ENCODE results near the gene DDX31. TPM values are rescaled to one million over a fixed set of nuclear protein-coding genes. Genes with fewer than 3 reads are reported as not detected.
"Not testable (repeated sequence)": the region's sequence is repeated elsewhere in the genome, so short reads cannot be mapped to it uniquely, and the experiment has no call there.

The DDX31 gene
- total RNA-seq, result 3.8 TPM
- long read RNA-seq, full-length matches to known transcripts, result 3 of 6 reads
- long read RNA-seq, partial matches to known transcripts, result 0 of 6 reads
- long read RNA-seq, other reads (novel, unspliced or antisense), result 3 of 6 reads

DNA sequence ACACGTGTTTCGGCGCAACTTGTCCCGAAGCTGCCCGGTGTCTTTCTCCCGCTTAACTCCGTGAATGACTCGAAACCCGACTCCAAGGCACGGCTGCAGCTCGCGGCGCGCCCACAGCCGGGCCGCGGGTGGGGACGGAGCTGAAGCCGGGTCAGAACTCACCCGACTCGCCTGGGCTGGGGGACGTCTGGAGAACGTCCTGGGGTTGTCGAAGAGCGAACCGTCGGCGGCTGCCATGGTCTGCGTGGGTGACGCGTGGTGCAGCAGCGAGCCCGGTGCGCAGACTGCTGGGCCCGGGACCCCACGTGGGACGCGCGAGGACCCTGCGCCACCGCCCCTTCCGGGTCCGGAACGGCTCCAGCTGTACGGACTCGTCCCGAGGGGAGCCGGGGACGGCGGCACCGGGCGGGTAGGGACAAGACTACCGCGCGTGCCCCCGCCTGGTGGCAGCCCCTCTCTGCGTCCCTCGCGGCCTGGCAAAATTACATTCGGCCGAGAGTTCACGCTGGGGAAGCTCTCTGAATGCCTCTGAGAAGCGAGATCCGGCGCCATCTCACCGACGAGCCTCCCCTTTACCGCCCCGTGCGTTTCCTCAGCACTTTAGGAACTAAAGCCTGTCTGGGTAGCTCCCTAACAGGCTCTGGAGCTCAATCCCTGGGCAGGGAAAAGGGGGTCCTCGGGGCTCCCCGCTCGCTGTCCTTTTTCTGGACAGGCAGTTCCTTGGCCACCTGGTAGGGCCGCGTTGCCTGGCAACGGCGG lies at the start of gene DDX31:
TSS of gene DDX31 (minus strand) at position 286 of the 759 bp plus-strand sequence. CDS start at position 237, 49 bp downstream.
- DNase-seq, result peak; percentile 92
- ATAC-seq (ENCODE audit: poor library complexity), result peak; percentile 99
- intact Hi-C loops (cut with DNase I), result no loop called here

DNA sequence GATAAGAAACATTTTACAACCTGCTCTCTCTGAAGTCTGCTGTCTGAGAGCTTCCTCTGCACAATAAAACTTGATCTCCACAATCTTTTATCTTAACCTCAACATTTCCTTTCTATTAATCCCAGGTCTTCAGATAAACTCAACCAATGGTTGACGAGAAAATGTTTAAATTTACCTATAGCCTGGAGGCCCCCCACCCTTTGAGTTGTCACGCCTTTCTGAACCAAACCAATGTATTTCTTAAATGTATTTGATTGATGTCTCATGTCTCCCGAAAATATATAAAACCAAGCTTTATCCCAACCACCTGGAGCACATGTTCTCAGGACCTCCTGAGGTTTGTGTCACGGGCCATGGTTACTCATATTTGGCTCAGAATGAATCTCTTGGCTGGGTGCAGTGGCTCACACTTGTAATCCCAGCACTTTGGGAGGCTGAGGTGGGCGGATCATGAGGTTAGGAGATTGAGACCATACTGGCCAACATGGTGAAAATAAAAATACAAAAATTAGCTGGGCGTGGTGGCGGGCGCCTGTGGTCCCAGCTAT lies 48.7 kb upstream of the DDX31 start:
- intact Hi-C loops (cut with DNase I); ATAC-seq (ENCODE audit: poor library complexity); DNase-seq: not testable (repeated sequence)

DNA sequence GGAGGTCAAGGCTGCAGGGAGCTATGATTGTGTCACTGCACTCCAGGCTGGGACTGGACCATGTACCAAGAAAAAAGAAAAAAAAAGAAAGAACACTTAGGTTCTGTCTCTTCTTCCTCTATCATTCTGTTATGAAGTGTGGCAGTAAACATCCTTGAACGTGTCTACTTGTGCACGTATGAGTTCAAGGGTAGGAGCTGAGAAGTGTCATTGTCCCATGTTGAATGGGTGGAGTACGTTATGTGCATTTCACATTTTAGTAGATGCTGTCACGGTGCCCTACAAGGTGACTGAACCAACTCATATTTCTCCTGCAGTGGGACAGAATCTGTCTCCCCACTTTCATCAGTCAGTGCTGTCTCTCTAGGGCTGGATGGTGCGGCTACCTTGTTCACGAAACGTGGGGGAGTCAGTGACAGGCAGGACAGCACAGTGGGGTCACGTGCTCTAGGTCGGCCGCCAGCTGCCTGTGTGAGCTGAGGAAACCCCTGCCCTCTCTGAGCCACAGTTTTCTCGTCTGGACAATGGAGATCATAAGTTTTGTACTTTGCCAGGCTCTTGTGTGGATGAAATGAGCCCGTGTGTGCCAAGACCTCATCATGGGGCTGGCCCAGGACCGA lies 47.7 kb upstream of the DDX31 start:
- intact Hi-C loops (cut with DNase I), result no loop called here
- DNase-seq (no peak), ATAC-seq (ENCODE audit: poor library complexity) (no peak)

DNA sequence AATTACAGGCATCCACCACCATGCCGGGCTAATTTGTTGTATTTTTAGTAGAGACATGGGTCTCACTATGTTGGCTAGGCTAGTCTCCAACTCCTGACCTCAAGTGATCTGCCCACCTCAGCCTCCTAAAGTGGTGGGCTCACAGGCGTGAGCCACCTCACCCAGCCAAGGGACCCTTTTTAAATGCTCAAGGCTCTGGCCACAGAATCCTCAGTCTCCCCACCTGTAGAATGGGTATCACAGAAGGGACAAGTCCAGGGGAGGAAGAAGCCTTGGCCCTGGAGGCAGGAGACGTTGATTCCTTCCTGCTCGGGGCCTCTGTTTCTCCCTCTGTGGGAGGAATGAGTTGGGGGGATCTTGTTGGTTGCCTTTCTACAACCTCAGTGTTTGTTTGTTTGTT lies 46.2 kb upstream of the DDX31 start:
- intact Hi-C loops (cut with DNase I), result no loop called here
- DNase-seq, result no peak
- no peak for ATAC-seq (ENCODE audit: poor library complexity)

DNA sequence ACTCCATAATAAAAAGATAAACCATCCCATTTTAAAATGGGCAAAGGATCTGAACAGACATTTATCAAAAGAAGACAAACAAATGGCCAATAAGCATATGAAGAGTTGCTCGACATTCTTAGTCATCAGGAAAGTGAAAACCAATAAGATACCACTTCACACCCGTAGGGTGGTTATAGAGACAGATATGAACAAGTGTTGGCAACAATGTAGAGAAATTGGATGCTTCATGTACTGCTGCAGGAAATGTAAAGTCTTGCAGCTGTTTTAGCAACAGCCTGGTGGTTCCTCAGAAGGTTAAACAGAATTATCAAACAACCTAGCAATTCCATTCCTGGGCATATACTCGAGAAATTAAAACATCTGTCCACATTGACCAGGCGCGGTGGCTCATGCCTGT lies 43.0 kb upstream of the DDX31 start:
- no peak for ATAC-seq (ENCODE audit: poor library complexity)

DNA sequence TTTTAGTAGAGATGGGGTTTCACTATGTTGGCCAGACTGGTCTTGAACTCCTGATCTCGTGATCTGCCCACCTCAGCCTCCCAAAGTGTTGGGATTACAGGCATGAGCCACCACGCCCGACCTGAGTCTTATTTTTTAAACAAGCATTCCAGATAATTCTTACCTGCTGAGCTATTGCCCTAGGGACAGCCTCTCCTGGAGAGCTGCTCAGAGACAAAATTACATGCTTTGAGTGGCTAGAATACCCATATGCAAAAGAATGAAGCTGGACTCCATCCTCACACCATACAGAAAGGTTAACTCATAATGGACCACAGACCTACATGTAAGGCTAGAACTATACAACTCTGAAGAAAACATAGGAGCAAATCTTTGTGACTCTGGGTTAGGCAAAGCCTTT lies 42.1 kb upstream of the DDX31 start:
- intact Hi-C loops (cut with DNase I), result no loop called here
- ATAC-seq (ENCODE audit: poor library complexity), result no peak

More for the DNA sequence above, 43.0 kb upstream of the DDX31 start:
- intact Hi-C loops (cut with DNase I), result no loop called here
- no peak for DNase-seq

DNA sequence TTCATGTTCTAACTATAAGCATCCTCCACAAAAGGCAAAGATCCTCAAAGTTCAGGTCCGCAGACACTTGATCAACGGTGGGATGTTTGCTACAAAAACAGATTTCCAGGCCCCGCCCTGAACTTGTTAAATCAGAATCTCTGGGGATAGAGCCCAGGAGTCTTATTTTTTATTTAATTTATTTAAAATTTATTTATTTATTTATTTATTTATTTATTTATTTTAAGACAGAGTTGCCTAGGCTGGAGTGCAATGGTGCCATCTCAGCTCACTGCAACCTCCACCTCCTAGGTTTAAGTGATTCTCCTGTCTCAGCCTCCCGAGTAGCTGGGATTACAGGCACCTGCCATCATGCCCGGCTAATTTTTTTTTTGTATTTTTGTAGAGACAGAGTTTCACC lies 41.4 kb upstream of the DDX31 start:
- ATAC-seq (ENCODE audit: poor library complexity); DNase-seq; intact Hi-C loops (cut with DNase I): not testable (repeated sequence)

More for the DNA sequence above, 42.1 kb upstream of the DDX31 start:
- no peak for DNase-seq

DNA sequence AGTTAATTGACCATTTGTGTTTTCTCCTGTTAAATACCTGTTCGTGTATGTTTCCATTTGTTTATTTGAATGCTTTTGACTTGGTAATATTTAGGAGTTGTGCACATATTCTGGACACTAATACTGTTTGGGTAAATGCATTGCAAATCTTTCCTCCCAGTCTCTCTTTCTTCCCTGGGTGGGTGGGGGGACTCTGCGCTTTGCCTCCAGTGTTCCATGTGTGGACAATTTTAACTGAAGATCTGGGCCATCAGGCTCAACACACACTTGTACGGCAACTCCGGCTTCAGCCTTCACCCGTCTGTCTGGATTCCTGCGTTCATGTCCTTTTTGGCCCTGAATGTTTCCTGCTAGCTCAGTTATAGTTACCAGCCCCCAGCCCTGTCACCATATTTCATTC lies 40.5 kb upstream of the DDX31 start:
- ATAC-seq (ENCODE audit: poor library complexity), result no peak
- DNase-seq, result no peak
- intact Hi-C loops (cut with DNase I), result no loop called here

DNA sequence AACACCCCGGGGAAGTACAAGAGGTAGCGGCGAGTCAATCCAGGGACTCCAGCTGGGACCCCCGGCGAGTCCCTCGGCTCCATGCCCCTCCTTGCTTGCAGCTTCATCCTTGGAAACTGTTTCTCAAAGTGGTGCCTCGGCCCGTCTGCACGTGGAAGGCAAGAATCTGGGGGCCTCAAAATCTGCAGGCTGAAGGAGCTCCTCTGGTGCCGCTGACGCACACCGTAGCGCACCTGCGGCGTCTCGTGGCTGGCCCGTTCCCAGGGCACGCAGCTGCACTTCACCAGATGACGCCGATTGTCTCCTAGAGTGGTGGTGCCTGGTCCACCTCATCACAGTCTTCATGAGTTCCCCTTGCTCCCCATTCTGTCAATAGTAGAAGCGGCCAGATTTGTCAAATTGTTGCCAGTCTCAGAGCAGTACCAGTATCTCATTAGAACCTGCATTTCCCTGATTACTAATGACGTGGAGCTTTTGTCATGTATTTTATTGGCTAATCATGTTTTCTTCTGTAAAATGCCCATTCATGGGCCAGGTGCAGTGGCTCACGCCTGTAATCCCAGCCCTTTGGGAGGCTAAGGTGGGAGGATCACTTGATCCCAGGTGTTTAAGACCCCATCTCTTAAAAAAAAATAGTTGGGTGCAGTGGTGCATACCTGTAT lies 39.1 kb upstream of the DDX31 start:
- DNase-seq, result no peak
- no peak for ATAC-seq (ENCODE audit: poor library complexity)
- intact Hi-C loops (cut with DNase I), result no loop called here

DNA sequence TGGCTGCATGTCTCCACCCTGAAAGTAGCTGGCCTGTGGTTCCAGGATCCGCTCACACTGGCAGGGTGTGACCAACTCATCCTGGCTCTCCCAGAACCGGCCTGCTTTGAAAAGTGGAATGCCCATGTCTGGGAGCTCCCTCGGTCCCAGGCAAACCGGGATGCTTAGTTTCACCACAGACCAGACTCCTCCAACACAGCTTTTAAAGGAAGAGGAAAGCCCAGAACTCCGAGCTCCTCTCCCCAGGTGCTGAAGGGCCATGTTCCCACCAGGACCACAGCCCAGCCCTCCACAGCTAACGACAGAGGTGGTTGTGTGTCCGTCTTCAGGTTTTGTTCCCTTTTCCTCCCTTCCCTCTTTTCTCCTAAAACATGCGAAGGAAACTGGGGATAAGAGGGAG lies 38.5 kb upstream of the DDX31 start:
- intact Hi-C loops (cut with DNase I), result no loop called here
- no peak for ATAC-seq (ENCODE audit: poor library complexity)
- DNase-seq, result no peak

DNA sequence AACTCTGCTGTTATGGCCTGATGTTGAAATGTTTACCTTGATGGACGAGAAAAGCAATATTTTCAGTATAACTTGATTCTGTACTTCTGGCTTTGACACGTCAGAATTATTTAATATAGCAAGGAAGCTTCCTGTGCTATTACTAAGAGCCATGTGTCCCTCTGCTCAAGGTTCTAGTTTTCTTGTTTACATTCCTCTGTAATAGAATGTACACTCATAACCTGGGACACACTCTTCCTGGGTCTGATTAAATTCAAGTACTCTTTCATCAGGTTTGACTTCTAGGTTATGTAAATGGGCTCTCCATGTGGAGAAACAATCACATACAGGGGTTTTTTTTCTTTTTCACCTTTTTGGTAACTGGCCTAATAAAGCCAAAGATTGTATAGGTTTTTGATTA lies 33.6 kb upstream of the DDX31 start:
- intact Hi-C loops (cut with DNase I), result no loop called here
- ATAC-seq (ENCODE audit: poor library complexity), result no peak
- DNase-seq, result no peak

DNA sequence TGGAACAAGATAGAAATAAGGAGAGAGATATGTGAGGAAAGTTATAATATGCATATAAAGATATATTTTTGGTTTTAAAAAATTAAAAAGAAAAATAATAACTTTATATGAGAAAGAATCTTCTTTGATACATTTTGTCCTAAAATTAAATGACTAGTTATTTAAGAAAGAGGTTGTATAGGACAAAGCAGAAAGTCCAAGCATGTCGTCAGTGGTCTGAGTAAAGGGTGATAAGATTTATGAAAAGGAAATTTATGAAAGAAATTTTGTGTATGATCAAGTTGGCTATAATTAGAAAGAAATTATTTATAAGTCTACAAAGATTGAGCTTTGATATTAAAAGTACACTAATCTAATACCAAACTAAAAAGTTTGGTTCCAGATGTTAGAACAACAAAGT lies 32.5 kb upstream of the DDX31 start:
- no peak for ATAC-seq (ENCODE audit: poor library complexity)
- no peak for DNase-seq
- intact Hi-C loops (cut with DNase I), result no loop called here

DNA sequence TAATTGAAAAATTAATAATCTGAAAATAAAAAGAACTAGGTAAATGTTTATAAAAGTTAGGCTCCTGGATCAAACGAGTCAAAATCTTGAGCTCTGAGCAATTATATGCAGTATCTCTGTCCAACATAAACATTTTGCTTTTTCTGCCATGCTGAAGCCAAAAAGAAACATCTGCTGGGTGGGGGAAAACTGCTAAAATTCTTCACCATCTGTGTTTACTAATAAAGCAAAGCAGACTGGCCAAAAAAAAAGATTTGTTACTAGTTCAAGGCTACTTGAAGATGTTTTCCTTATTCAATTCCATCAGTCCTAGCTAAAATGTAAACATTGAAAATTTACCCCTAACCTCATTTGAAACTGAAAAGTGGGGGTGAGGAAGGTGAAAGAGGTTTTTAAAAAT lies 30.2 kb upstream of the DDX31 start:
- ATAC-seq (ENCODE audit: poor library complexity) (no peak), DNase-seq (no peak)
- intact Hi-C loops (cut with DNase I), result no loop called here

DNA sequence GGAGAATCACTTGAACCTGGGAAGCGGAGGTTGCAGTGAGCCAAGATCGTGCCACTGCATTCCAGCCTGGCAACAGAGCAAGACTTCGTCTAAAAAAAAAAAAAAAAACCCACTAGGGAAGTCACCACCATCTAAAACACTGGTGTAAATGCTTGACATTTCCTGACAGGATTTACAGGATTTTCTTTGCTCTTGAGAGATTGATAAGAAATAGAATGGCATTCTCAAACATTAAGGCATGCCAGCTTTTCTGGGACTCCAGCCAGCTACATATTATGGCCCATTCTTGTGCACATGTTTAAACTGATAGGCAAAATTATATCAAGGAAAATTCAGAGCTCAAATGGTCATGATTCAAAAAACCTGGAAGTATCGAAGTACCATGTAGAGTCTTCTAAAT lies 29.2 kb upstream of the DDX31 start:
- ATAC-seq (ENCODE audit: poor library complexity), result no peak
- no peak for DNase-seq
- intact Hi-C loops (cut with DNase I), result no loop called here

DNA sequence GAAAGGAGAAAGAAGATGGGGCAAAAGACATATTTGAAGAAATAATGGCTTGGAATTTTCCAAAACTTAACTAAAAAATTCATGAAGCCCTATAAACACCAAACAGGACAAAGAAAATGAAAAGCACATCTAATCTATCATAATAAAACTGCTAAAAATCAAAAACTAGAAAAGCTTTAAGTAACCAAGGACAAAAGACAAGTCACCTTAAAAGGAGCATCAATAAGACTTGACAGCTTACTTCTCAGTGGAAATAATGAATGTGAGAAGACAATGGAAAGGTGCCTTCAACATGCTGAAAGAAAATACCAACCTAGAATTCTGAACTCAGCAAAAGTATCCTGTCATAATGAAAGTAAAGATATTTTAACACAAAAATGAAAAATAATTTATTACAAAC lies 27.4 kb upstream of the DDX31 start:
- no peak for ATAC-seq (ENCODE audit: poor library complexity)
- no peak for DNase-seq
- intact Hi-C loops (cut with DNase I), result no loop called here

DNA sequence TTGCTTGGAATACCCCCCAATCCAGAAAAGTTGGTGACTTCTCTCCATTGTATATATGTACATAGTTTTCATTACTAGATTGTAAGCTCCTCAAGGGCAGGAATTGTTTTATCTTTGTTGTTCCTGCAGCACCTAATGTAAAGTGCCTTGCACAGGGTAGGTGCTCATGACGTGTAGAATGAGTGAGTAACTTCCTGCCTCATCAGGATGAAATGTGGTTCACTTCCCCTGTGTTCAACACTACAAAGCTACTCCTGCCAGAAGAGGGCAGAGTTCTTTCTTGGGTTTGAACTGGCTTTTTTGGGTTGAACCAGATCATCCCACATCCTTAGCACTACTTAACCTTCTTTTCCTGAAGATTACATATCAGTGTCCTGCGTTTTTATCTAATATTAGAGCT lies 24.4 kb upstream of the DDX31 start:
- DNase-seq, result no peak
- intact Hi-C loops (cut with DNase I), result no loop called here
- no peak for ATAC-seq (ENCODE audit: poor library complexity)

DNA sequence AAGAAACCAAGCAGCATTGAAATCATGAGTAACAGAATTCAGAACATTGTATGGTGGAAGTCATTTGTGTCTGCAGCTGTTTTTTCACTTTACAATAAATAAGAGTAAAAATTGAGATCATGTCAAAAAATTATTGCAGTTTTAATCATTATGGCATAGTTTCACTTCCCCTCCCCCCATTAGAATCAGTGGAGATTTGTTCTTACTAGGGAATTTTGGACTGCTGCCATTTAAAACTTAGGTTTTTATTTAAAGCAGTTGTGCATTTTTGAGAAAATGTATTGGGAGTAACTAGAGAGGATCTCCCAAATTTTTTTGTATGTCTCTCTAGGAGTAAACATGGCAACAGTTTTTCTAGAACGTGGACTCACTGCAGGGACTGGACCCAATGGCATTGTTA lies 20.9 kb upstream of the DDX31 start:
- intact Hi-C loops (cut with DNase I), result no loop called here
- DNase-seq, result no peak

DNA sequence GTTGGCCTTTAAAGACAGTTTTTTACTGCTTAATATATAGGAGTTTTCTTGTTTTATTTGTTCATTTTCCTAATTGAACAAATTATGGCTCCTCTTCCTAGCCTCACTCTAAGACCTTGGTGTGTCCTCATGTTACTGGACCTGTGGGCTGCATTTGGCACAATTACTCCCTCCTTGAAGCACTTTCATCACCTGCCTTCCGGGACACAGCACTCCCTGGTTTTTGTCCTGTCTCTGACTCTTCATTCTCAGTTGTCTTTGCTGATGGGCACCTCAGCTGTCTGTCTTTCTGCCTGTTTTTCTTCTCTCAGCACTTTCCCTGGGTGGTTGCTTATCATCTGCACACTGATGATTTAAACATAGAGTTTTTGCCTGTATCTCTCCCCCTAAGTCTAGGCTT lies 14.1 kb upstream of the DDX31 start:
- DNase-seq (no peak), ATAC-seq (ENCODE audit: poor library complexity) (peak; percentile 83)
- intact Hi-C loops (cut with DNase I), result no loop called here

More for the DNA sequence above, 20.9 kb upstream of the DDX31 start:
- ATAC-seq (ENCODE audit: poor library complexity), result no peak

DNA sequence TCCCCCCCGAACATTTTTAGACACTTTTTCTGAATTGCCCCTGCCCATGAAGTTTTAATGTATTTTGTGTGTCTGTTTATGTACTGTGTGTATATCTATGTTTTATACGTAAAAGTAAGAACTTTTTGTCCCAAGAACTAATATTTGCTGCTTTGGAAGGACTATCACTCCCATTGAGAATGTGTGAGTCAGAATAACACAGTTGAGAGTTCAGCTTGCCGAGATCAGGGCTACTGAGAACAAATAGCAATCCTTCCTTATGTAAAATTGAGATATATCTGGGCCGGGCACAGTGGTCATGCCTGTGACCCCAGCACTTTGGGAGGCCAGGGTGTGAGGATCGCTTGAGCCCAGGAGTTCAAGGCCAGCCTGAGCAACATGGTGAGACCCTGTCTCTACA lies 11.8 kb upstream of the DDX31 start:
- ATAC-seq (ENCODE audit: poor library complexity), result no peak
- intact Hi-C loops (cut with DNase I), result no loop called here
- DNase-seq, result no peak
